GM19035 (cell line): Measurements from ENCODE around the gene NBPF20.
"Not testable (repeated sequence)": the region's sequence is repeated elsewhere in the genome, so short reads cannot be mapped to it uniquely, and the experiment has no call there.

Source experiments
- ATAC-seq: cut with Tn5 transposase; IDR thresholded peaks from one replicate; pipeline ENCODE4 v1.9.1; 2021; ENCODE audit not compliant: unreplicated experiment

The NBPF20 gene

GRCh38 chr1:145430830-145431229 lies 5.4 kb upstream of the NBPF20 start:
- ATAC-seq: not testable (repeated sequence)

- not testable (repeated sequence) for ATAC-seq
Observed at GRCh38 chr1:145429329-145429728, 3.9 kb upstream of the NBPF20 start.

DNA sequence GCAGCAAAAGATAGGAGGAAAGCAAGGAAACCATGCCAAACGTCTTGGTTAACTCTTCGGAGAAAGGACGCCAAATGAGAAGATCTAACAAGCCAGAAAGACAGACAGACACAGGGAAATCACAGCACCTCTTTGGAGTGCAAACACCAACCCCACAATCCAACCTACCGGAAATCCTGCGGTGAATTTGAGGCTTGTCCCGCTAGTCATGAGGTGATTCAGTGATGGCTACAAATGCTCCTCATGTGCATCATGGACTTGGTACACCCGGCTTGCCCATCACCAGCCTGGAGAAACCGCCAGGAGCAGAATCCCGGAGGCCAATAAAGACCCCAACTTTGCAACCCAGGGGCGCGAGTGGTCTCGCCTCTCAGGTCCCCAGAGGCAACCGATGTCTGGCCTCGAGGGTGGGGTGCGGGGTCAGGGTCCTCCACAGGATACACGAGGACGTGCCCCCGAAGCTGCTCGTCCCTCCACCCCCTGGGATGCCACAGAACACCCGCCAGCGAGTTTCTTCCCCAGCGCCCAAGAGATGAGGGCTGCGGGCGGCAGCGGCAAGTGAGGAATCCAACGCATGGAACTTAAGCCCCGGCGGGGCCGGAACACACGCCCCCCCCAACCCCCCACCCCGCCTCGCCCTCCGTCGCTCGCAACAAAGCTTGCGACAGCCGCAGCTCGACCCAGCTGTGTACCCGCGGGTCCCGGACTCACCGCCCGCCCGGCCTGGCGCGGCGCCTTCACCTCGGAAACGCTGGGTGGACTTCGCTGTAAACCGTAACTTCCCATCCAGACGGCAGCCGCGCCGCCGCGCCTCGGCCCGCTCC lies 579 bp downstream of the NBPF20 start:
- peak; percentile 69 for ATAC-seq

GRCh38 chr1:145415149-145415548 lies 10.3 kb downstream of the NBPF20 start:
- ATAC-seq: not testable (repeated sequence)

- not testable (repeated sequence) for ATAC-seq
Observed at GRCh38 chr1:145407266-145407665, 18.1 kb downstream of the NBPF20 start.

GRCh38 chr1:145404949-145405348 lies 20.5 kb downstream of the NBPF20 start:
- ATAC-seq: not testable (repeated sequence)

- not testable (repeated sequence) for ATAC-seq
Observed at GRCh38 chr1:145400701-145401100, 24.7 kb downstream of the NBPF20 start.
